Activated B cell treated with CpG ODN at 0.5 μM for 24 hours (primary cell): ENCODE results near the gene NUDT2. TPM values are rescaled to one million over a fixed set of nuclear protein-coding genes. Genes with fewer than 3 reads are reported as not detected.
"Not testable (repeated sequence)": the region's sequence is repeated elsewhere in the genome, so short reads cannot be mapped to it uniquely, and the experiment has no call there.

Experiments used
- ATAC-seq: fragments of 200-7000 bp; cut with Tn5 transposase; one replicate; pipeline ENCODE4 v1.10.0; 2021; ENCODE audit warnings: low read depth, mild to moderate bottlenecking, moderate library complexity
- CTCF ChIA-PET: fragments of 350-600 bp; sonication (Branson Sonifier 250); formaldehyde crosslinking; loops from one replicate; lab custom pipeline; 2021; ENCODE audit warnings: antibody characterized with exemption; lab: Charles Lee
- POLR2A ChIA-PET: fragments of 350-600 bp; sonication (Branson Sonifier 250); formaldehyde crosslinking; loops from one replicate; lab custom pipeline; 2021; ENCODE audit warnings: antibody characterized with exemption; lab: Charles Lee
- DNase-seq: peaks from one replicate; pipeline ENCODE4 v3.0.0; 2022
- H3K27ac Mint-ChIP-seq: one replicate; pipeline ENCODE4 v1.8.0; 2020; ENCODE audit warnings: mixed read lengths
- H3K27me3 Mint-ChIP-seq: one replicate; pipeline ENCODE4 v1.8.0; 2021; ENCODE audit warnings: mixed read lengths
- H3K36me3 Mint-ChIP-seq: one replicate; pipeline ENCODE4 v1.8.0; 2021; ENCODE audit warnings: low read depth, mixed read lengths
- H3K4me1 Mint-ChIP-seq: one replicate; pipeline ENCODE4 v1.8.0; 2021; ENCODE audit warnings: mixed read lengths
- H3K4me3 Mint-ChIP-seq: one replicate; pipeline ENCODE4 v1.8.0; 2020; ENCODE audit warnings: mild to moderate bottlenecking, mixed read lengths
- H3K9me3 Mint-ChIP-seq: one replicate; pipeline ENCODE4 v1.8.0; 2020; ENCODE audit warnings: mixed read lengths
- intact Hi-C: fragments of 100-400 bp; cut with micrococcal nuclease; formaldehyde crosslinking; loops from one replicate; pipeline ENCODE4 v1.15.1; 2024
- total RNA-seq: library from RNA; stranded (reverse); gene quantifications from 2 replicates; pipeline ENCODE4 v1.2.3, GENCODE V29; 2022
- TF ChIP-seq, protein P1 (sequence below): fragments of 200-600 bp; IDR thresholded peaks from one replicate; pipeline ENCODE4 v1.8.0; 2022; ENCODE audit warnings: antibody characterized with exemption, mild to moderate bottlenecking

The NUDT2 gene
- total RNA-seq, 1 donor from 2014 or later = 19.7 TPM

DNA sequence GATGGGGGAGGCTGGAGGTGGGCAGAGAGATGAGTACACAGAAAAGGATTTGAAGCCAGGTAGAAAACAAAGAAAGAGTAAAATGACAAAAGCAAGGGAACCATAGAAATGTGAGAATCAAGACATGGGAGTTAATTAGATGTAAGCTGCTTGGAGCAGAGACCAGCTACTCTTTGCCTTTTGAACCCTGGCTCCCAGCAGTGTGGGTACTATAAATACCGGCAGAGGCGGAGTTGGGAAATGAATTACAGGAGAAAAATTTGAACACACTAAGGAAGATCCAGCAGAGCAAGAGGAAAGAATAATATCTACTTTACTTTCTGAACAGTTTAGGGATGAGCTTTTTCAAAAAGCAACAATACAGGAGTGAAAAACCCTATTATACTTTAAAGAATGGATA, 36.8 kb upstream of the NUDT2 start:
- DNase-seq (no peak), ATAC-seq (no peak)
- Mint-ChIP-seq H3K27me3 (no peaks in the 10 kb centered on the region), H3K9me3 (no peaks in the 10 kb centered on the region), H3K36me3 (no peaks in the 10 kb centered on the region), H3K27ac (no peak overlapping the region), H3K4me3 (no peak overlapping the region), H3K4me1 (no peaks in the 10 kb centered on the region)
- intact Hi-C loops = no loop called here
- ChIA-PET POLR2A (no interaction called here), CTCF (no interaction called here)
- TF ChIP-seq, protein P1, sequence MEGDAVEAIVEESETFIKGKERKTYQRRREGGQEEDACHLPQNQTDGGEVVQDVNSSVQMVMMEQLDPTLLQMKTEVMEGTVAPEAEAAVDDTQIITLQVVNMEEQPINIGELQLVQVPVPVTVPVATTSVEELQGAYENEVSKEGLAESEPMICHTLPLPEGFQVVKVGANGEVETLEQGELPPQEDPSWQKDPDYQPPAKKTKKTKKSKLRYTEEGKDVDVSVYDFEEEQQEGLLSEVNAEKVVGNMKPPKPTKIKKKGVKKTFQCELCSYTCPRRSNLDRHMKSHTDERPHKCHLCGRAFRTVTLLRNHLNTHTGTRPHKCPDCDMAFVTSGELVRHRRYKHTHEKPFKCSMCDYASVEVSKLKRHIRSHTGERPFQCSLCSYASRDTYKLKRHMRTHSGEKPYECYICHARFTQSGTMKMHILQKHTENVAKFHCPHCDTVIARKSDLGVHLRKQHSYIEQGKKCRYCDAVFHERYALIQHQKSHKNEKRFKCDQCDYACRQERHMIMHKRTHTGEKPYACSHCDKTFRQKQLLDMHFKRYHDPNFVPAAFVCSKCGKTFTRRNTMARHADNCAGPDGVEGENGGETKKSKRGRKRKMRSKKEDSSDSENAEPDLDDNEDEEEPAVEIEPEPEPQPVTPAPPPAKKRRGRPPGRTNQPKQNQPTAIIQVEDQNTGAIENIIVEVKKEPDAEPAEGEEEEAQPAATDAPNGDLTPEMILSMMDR = no peak

DNA sequence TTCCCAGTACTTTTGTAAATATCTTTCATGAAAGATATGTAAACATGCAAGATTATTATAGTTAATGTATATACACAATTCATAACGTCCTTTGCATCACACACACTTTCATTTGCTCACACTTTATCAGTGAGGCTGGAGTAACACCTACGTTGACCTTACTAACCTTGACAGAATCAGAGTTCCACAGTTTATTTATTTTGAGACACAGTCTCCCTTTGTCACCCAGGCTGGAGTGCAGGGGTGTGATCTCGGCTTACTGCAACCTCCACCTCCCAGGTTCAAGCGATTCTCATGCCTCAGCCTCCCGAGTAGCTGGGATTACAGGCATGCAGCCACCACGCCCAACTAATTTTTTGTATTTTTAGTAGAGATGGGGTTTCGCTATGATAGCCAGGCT, 28.3 kb upstream of the NUDT2 start:
- POLR2A ChIA-PET, DNase-seq, CTCF ChIA-PET: not testable (repeated sequence)

DNA sequence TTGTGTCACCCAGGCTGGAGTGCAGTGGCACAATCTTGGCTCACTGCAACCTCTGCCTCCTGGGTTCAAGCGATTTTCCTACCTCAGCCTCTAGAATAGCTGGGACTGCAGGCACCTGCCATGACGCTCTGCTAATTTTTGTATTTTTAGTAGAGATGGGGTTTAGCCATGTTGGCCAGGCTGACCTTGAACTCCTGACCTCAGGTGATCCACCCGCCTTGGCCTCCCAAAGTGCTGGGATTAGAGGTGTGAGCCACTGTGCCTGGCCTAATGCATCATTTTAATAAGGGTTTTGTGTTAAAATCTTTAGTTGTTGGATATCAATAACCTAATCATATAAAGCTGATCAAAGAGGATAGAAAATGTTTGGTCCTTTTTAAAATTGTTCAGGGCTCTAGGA, 21.1 kb upstream of the NUDT2 start:
- DNase-seq, H3K4me1 Mint-ChIP-seq, H3K4me3 Mint-ChIP-seq, H3K27ac Mint-ChIP-seq, intact Hi-C loops, ATAC-seq, H3K9me3 Mint-ChIP-seq, H3K27me3 Mint-ChIP-seq, H3K36me3 Mint-ChIP-seq, POLR2A ChIA-PET, CTCF ChIA-PET: not testable (repeated sequence)

More for the DNA sequence above, 28.3 kb upstream of the NUDT2 start:
- H3K4me3 Mint-ChIP-seq, H3K4me1 Mint-ChIP-seq, H3K27me3 Mint-ChIP-seq, H3K27ac Mint-ChIP-seq, ATAC-seq, H3K36me3 Mint-ChIP-seq, intact Hi-C loops, H3K9me3 Mint-ChIP-seq: not testable (repeated sequence)

DNA sequence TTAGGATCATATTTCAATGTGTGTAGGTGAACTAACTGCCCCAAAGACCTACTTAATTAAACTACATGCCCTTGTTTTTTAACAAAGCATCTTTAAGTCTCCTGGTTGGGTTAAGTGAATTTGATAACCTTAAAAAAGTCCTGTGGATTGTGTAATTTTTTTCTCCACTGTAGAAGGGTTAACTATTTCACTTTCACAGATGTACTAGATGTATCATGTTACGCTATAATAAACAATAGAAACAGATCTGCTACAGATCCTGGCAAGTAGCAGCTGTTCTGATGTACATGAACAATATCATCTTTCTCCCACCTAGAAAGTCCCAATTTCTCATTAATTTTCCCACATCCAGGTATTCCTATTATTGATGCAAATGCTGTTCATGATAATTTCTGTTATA, 19.2 kb upstream of the NUDT2 start:
- Mint-ChIP-seq H3K4me1 (no peaks in the 10 kb centered on the region), H3K9me3 (no peaks in the 10 kb centered on the region), H3K4me3 (no peak overlapping the region), H3K36me3 (no peaks in the 10 kb centered on the region), H3K27me3 (no peaks in the 10 kb centered on the region), H3K27ac (no peak overlapping the region)
- TF ChIP-seq, protein P1 = no peak
- ChIA-PET POLR2A (no interaction called here), CTCF (no interaction called here)
- no peak for ATAC-seq
- intact Hi-C loops = no loop called here
- no peak for DNase-seq

DNA sequence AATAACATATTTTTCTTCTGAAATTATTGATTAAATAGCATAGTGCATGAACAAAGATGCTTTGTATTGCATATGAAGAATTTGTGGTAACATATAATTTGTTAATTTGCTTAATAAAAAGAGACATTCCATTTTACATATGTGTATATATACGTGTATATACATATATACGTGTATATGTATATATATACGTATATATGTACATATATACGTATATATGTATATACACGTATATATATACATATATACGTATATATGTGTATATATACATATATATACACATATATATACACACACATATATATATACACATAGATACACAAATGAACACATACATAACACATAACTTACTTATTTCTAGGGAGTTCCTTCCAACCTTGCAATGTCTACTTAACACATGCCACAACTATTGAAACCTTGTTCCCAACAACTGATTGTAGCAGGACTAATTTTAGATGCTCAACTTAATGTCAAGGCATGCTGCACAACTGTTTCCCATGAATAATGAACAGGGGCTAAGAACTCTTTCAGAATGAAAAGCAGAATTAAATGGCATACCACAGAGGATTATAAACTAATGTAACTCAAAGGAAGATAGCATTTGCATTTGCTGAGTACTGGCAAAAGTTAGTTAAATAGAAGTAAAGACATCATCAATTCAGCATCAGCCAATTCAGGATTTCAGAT, 17.7 kb upstream of the NUDT2 start:
- ChIA-PET CTCF (no interaction called here), POLR2A (no interaction called here)
- no peaks in the 10 kb centered on the region for H3K4me1 Mint-ChIP-seq
- DNase-seq = no peak
- intact Hi-C loops = no loop called here
- ATAC-seq = no peak
- TF ChIP-seq, protein P1 = no peak
- no peaks in the 10 kb centered on the region for H3K27me3 Mint-ChIP-seq
- H3K36me3 Mint-ChIP-seq = no peaks in the 10 kb centered on the region
- no peak overlapping the region for H3K27ac Mint-ChIP-seq
- no peaks in the 10 kb centered on the region for H3K9me3 Mint-ChIP-seq
- no peak overlapping the region for H3K4me3 Mint-ChIP-seq

DNA sequence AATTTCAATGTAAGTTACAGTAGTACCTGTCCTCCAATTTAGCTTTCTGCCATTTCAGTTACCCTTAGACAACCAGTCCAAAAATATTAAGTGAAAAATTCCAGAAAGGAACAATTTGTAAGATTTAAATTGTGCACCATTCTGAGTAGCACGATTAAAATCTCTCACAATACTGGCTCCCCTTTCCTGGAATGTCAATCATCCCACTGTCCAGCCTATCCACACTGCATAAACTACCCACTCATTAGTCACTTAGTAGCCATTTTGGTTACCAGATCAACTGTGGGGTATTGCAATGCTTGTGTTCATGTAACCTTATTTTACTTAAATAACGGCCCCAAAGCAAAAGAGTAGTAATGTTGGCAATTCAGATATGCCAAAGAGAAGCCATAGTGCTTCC, 11.9 kb upstream of the NUDT2 start:
- DNase-seq (no peak), ATAC-seq (no peak)
- H3K4me1 Mint-ChIP-seq = no peaks in the 10 kb centered on the region
- intact Hi-C loops = no loop called here
- TF ChIP-seq, protein P1 = no peak
- POLR2A ChIA-PET = no interaction called here
- no peaks in the 10 kb centered on the region for H3K36me3 Mint-ChIP-seq
- no peak overlapping the region for H3K4me3 Mint-ChIP-seq
- H3K9me3 Mint-ChIP-seq = no peaks in the 10 kb centered on the region
- H3K27ac Mint-ChIP-seq = no peak overlapping the region
- H3K27me3 Mint-ChIP-seq = no peaks in the 10 kb centered on the region
- CTCF ChIA-PET = no interaction called here
